Measurements from ENCODE around the gene TP53. TPM values are rescaled to one million over a fixed set of nuclear protein-coding genes. Genes with fewer than 3 reads are reported as not detected.

Gene TP53
- total and polyA plus RNA-seq, 2 donors (not counting 1 experiment from before 2014, with no cell fraction given) = 23.0 to 35.5 TPM

DNA sequence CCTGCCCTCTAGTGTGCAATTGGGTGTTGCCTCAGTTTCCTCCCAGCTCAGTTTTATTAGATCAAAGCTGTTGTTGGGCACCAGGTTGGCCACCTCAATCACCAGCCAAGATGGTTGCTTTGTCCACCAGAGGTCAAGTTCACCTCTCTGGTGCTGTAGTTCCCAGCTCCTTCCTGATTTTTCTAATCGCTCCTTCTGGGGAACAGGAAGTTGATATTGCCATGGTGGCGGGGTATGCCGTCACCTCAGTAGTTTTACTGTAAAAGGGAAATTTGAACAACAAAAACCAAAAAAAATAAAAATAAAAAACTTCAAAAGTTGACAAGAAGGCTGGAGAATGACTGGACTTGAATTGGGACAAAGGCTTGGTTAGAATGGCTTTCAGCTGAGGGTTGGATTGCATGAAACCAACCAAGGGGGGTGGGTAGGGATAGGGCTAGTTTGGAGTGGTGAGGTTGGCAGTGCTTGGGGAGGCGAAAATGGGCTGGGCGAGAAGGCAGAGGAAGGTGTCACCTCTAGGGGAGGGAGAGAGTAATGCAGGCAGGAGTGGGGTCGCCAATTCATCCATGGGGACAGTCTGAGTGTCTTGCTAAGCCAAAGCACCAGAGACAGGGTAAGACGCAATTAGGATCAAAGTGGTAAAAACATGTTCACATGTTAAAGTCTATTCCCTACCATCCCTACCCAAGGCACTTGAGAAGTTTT lies 23.9 kb upstream of the TP53 start:
- Histone ChIP-seq H3K36me3 (ENCODE audit: control insufficient read depth, insufficient read depth, low read length) (no peaks in the 10 kb centered on the region), H3K79me2 (ENCODE audit: control insufficient read depth, insufficient read depth, low read length) (no peaks in the 10 kb centered on the region), H2AFZ (ENCODE audit: low read length) (no peak overlapping the region), H3K27ac (ENCODE audit: insufficient read depth, low read length) (no peak overlapping the region), H3K9me3 (ENCODE audit: control insufficient read depth, insufficient read depth, low read depth, low read length) (no peaks in the 10 kb centered on the region), H4K20me1 (ENCODE audit: control insufficient read depth, extremely low read depth, insufficient read depth, low read length) (no peaks in the 10 kb centered on the region), H3K4me1 (ENCODE audit: control insufficient read depth, extremely low read depth, insufficient read depth, low read length) (no peaks in the 10 kb centered on the region), H3K4me3 (replicated peaks in 1 of 4; ENCODE audit: control extremely low read depth in 1 of 4, insufficient read depth in 1 of 4, low read depth in 3 of 4, low read length in 4 of 4) (no peak overlapping the region), H3K27me3 (ENCODE audit: control insufficient read depth, insufficient read depth, low read length) (peaks cover 34% of the 10 kb centered on the region), H3K9ac (ENCODE audit: insufficient read depth, low read length) (no peak overlapping the region), H3K4me2 (ENCODE audit: extremely low read depth, insufficient read depth, low read length) (no peak overlapping the region)
- TF ChIP-seq, protein P1, sequence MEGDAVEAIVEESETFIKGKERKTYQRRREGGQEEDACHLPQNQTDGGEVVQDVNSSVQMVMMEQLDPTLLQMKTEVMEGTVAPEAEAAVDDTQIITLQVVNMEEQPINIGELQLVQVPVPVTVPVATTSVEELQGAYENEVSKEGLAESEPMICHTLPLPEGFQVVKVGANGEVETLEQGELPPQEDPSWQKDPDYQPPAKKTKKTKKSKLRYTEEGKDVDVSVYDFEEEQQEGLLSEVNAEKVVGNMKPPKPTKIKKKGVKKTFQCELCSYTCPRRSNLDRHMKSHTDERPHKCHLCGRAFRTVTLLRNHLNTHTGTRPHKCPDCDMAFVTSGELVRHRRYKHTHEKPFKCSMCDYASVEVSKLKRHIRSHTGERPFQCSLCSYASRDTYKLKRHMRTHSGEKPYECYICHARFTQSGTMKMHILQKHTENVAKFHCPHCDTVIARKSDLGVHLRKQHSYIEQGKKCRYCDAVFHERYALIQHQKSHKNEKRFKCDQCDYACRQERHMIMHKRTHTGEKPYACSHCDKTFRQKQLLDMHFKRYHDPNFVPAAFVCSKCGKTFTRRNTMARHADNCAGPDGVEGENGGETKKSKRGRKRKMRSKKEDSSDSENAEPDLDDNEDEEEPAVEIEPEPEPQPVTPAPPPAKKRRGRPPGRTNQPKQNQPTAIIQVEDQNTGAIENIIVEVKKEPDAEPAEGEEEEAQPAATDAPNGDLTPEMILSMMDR (conservative IDR thresholded peaks at IDR 0.05 in 1 of 2, IDR thresholded peaks at IDR 0.05 in 1 of 2; ENCODE audit: low read depth in 1 of 2, low read length in 2 of 2) = peak in 1 of 2 donors; percentile 19
- TF ChIP-seq EZH2 (IDR thresholded peaks at IDR 0.05; ENCODE audit: low read length, missing control alignments) = no peak
- no peak for DNase-seq (ENCODE audit: low read depth in 2 of 2)

DNA sequence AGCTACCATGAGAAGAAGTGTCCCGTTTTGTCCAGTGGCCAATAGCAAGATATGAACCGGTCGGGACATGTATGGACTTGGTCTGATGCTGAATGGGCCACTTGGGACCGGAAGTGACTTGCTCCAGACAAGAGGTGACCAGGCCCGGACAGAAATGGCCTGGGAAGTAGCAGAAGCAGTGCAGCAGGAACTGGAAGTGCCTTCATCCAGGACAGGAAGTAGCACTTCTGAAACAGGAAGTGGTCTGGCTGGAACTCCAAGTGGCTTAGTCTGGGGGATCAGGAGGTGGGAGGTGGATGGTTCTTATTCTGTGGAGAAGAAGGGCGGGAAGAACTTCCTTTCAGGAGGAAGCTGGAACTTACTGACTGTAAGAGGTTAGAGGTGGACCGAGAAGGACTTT lies 23.0 kb upstream of the TP53 start:
- Histone ChIP-seq H4K20me1 (ENCODE audit: control insufficient read depth, extremely low read depth, insufficient read depth, low read length) (no peaks in the 10 kb centered on the region), H3K4me3 (replicated peaks in 1 of 4; ENCODE audit: control extremely low read depth in 1 of 4, insufficient read depth in 1 of 4, low read depth in 3 of 4, low read length in 4 of 4) (no peak overlapping the region), H3K9ac (ENCODE audit: insufficient read depth, low read length) (no peak overlapping the region), H3K27me3 (ENCODE audit: control insufficient read depth, insufficient read depth, low read length) (peaks cover 39% of the 10 kb centered on the region), H3K4me1 (ENCODE audit: control insufficient read depth, extremely low read depth, insufficient read depth, low read length) (no peaks in the 10 kb centered on the region), H3K36me3 (ENCODE audit: control insufficient read depth, insufficient read depth, low read length) (no peaks in the 10 kb centered on the region), H3K79me2 (ENCODE audit: control insufficient read depth, insufficient read depth, low read length) (no peaks in the 10 kb centered on the region), H3K4me2 (ENCODE audit: extremely low read depth, insufficient read depth, low read length) (no peak overlapping the region), H2AFZ (ENCODE audit: low read length) (peak overlapping the region; percentile 15), H3K27ac (ENCODE audit: insufficient read depth, low read length) (no peak overlapping the region), H3K9me3 (ENCODE audit: control insufficient read depth, insufficient read depth, low read depth, low read length) (no peaks in the 10 kb centered on the region)
- no peak for DNase-seq (ENCODE audit: low read depth in 2 of 2)
- TF ChIP-seq EZH2 (IDR thresholded peaks at IDR 0.05; ENCODE audit: low read length, missing control alignments) = no peak
- TF ChIP-seq, protein P1 (conservative IDR thresholded peaks at IDR 0.05 in 1 of 2, IDR thresholded peaks at IDR 0.05 in 1 of 2; ENCODE audit: low read depth in 1 of 2, low read length in 2 of 2) = no peak

DNA sequence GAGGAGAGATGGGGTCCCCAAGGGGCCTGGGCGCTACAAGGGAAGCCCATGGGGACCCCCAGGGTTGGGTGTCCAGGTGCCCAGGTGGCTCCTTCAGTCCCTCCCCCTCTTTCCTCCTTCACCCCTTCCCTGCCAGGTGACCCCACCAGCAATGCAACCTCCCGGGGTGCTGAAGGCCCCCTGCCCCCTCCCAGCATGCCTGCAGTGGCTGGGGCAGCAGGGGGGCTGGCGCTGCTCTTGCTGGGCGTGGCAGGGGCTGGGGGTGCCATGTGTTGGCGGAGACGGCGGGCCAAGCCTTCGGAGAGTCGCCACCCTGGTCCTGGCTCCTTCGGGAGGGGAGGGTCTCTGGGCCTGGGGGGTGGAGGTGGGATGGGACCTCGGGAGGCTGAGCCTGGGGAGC lies 21.7 kb upstream of the TP53 start:
- Histone ChIP-seq H3K27me3 (ENCODE audit: control insufficient read depth, insufficient read depth, low read length) (peaks cover 44% of the 10 kb centered on the region), H3K36me3 (ENCODE audit: control insufficient read depth, insufficient read depth, low read length) (no peaks in the 10 kb centered on the region), H3K4me3 (replicated peaks in 1 of 4; ENCODE audit: control extremely low read depth in 1 of 4, insufficient read depth in 1 of 4, low read depth in 3 of 4, low read length in 4 of 4) (no peak overlapping the region)

More for the DNA sequence above, 21.7 kb upstream of the TP53 start:
- no peaks in the 10 kb centered on the region for H4K20me1 ChIP-seq (ENCODE audit: control insufficient read depth, extremely low read depth, insufficient read depth, low read length)
- no peak overlapping the region for H3K27ac ChIP-seq (ENCODE audit: insufficient read depth, low read length)
- H3K9ac ChIP-seq (ENCODE audit: insufficient read depth, low read length) = no peak overlapping the region
- no peaks in the 10 kb centered on the region for H3K79me2 ChIP-seq (ENCODE audit: control insufficient read depth, insufficient read depth, low read length)
- H2AFZ ChIP-seq (ENCODE audit: low read length) = no peak overlapping the region
- no peaks in the 10 kb centered on the region for H3K9me3 ChIP-seq (ENCODE audit: control insufficient read depth, insufficient read depth, low read depth, low read length)
- peaks cover 3% of the 10 kb centered on the region for H3K4me1 ChIP-seq (ENCODE audit: control insufficient read depth, extremely low read depth, insufficient read depth, low read length)
- no peak for DNase-seq (ENCODE audit: low read depth in 2 of 2)
- no peak for TF ChIP-seq EZH2 (IDR thresholded peaks at IDR 0.05; ENCODE audit: low read length, missing control alignments)
- TF ChIP-seq, protein P1 (conservative IDR thresholded peaks at IDR 0.05 in 1 of 2, IDR thresholded peaks at IDR 0.05 in 1 of 2; ENCODE audit: low read depth in 1 of 2, low read length in 2 of 2) = no peak
- H3K4me2 ChIP-seq (ENCODE audit: extremely low read depth, insufficient read depth, low read length) = no peak overlapping the region
